ENCODE data around the gene TOM1.

DNA sequence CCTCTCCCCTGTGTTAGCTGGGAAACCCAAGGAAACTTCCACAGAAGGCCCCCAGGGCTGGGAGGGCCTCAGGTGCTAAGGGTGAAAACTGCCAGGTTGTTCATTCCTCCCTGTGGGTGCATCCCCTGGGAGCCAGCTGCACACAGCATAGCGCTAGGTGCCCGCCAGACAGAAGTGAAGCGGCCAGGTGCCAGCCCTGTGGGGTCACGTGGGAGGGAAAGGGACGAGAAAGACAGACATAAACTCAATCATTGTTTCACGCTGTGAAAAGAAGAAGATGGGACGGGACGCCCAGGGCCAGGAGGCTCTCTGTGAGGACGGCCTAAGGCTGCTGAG, 49.6 kb downstream of the TOM1 start:
- TF ChIP-seq, protein P1, sequence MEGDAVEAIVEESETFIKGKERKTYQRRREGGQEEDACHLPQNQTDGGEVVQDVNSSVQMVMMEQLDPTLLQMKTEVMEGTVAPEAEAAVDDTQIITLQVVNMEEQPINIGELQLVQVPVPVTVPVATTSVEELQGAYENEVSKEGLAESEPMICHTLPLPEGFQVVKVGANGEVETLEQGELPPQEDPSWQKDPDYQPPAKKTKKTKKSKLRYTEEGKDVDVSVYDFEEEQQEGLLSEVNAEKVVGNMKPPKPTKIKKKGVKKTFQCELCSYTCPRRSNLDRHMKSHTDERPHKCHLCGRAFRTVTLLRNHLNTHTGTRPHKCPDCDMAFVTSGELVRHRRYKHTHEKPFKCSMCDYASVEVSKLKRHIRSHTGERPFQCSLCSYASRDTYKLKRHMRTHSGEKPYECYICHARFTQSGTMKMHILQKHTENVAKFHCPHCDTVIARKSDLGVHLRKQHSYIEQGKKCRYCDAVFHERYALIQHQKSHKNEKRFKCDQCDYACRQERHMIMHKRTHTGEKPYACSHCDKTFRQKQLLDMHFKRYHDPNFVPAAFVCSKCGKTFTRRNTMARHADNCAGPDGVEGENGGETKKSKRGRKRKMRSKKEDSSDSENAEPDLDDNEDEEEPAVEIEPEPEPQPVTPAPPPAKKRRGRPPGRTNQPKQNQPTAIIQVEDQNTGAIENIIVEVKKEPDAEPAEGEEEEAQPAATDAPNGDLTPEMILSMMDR (IDR thresholded peaks at IDR 0.05), result no peak
- no peak for TF ChIP-seq POLR2A (IDR thresholded peaks at IDR 0.05)
- no peak for TF ChIP-seq POLR2AphosphoS5 (IDR thresholded peaks at IDR 0.05)

Measured in upper lobe of left lung (tissue), 4 donors.